HepG2 (cell line): ENCODE data around the gene FANCE. TPM values are rescaled to one million over a fixed set of nuclear protein-coding genes. Genes with fewer than 3 reads are reported as not detected.

Experiments used
- GZF1 ChIP-seq: sonication (generic); formaldehyde crosslinking; IDR thresholded peaks from 2 replicates; pipeline ENCODE4 v1.5.1; 2020; ENCODE audit warnings: mild to moderate bottlenecking, missing genetic modification reagents
- HDAC6 ChIP-seq: fragments of 200-600 bp; sonication (generic); IDR thresholded peaks from 2 replicates; pipeline ENCODE4 v1.7.0; 2017; ENCODE audit warnings: mild to moderate bottlenecking, antibody characterized with exemption, low read length, low read depth
- RFX5 ChIP-seq: IDR thresholded peaks from 2 replicates; pipeline ENCODE4 v1.6.1; 2011; ENCODE audit warnings: low read depth, low read length, improper control_type of control experiment
- ZC3H4 ChIP-seq: sonication (generic); formaldehyde crosslinking; IDR thresholded peaks from 2 replicates; pipeline ENCODE4 v1.4.0; 2020; ENCODE audit warnings: missing genetic modification reagents, borderline replicate concordance
- polyA plus RNA-seq, 8 experiments: library from polyadenylated mRNA; depleted of rRNA in 3 of 8; stranded (reverse) in 7 of 8; unstranded in 1 of 8; fragments of >200 nt; fragmentation: Illumina TruSeq in 4 of 8; extraction: Trizol in 4 of 8; gene quantifications; 2 replicates each; pipeline versions ENCODE4 v1.2.1 to v1.2.3, GENCODE V29; 2011 to 2016; ENCODE audit warnings: low read depth in 4 of 8, missing spikeins in 1 of 8, mixed read lengths in 1 of 8; ENCODE audit not compliant: insufficient read depth in 1 of 8
- total RNA-seq, 5 experiments: library from RNA; depleted of rRNA; stranded (reverse); fragments of >200 nt; fragmentation: Illumina TruSeq; extraction: Trizol; gene quantifications; 2 replicates each; pipeline ENCODE4 v1.2.3, GENCODE V29; 2016; ENCODE audit warnings: low read depth in 1 of 5
- TF ChIP-seq, protein P1 (sequence below): IDR thresholded peaks from 2 replicates; pipeline ENCODE4 v1.6.1; 2016; ENCODE audit warnings: missing compliant biosample characterization, missing genetic modification reagents, borderline replicate concordance
- TF ChIP-seq, protein P2 (sequence below): sonication (generic); formaldehyde crosslinking; IDR thresholded peaks from 2 replicates; pipeline ENCODE4 v1.5.1; 2020; ENCODE audit warnings: mild to moderate bottlenecking, missing genetic modification reagents

FANCE gene
- total and polyA plus RNA-seq, 2 of the 13 experiments (the other 11 are each of a cell fraction or from before 2014, with no cell fraction given), result 7.1 to 11.2 TPM

DNA sequence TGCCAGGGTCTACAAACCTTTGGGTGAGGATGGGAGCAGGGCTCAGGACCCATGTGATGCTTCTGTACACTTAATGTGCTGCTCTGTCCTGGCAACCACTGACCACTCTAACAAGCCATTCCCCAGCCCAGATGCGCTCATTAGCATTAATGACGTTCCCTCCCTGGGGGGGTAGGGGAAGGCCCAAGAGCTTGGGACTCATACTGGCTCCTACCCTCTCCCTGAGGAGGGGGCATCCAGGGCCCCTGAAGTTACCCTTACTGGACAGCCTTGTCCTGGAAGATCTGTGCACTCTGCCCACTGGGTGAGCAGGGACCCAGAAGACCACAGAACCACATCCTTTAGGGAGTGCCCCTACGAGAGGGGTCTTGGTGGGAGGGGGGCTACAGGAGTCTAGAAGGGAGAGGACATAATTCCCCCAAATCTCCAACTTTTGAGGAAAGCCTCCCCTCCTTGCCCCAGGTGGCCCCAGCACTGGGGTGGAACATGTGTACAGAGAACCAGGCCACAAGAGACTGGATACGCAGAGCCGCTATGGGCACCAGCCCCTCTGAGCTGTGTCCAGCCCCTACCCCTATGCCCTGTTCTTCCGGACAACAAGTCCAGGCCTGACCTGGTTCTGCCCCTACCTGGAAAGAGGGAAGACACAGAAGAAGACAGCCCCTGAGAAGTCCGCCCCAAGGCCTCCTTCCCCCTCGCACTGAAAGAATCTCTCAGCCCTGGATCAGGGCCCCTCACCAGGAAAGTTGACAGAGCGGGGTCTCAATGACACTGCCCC lies 43.3 kb downstream of the FANCE start (continued):
- TF ChIP-seq HDAC6 (no peak), GZF1 (CRISPR knock-in tag) (no peak), ZC3H4 (CRISPR knock-in tag) (0 out of 2 replicates have a peak, but pooled peaks have one; percentile 19), RFX5 (peak; percentile 84)
- TF ChIP-seq, protein P1, sequence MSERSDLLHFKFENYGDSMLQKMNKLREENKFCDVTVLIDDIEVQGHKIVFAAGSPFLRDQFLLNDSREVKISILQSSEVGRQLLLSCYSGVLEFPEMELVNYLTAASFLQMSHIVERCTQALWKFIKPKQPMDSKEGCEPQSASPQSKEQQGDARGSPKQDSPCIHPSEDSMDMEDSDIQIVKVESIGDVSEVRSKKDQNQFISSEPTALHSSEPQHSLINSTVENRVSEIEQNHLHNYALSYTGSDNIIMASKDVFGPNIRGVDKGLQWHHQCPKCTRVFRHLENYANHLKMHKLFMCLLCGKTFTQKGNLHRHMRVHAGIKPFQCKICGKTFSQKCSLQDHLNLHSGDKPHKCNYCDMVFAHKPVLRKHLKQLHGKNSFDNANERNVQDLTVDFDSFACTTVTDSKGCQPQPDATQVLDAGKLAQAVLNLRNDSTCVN (CRISPR knock-in tag), result no peak
- TF ChIP-seq, protein P2, sequence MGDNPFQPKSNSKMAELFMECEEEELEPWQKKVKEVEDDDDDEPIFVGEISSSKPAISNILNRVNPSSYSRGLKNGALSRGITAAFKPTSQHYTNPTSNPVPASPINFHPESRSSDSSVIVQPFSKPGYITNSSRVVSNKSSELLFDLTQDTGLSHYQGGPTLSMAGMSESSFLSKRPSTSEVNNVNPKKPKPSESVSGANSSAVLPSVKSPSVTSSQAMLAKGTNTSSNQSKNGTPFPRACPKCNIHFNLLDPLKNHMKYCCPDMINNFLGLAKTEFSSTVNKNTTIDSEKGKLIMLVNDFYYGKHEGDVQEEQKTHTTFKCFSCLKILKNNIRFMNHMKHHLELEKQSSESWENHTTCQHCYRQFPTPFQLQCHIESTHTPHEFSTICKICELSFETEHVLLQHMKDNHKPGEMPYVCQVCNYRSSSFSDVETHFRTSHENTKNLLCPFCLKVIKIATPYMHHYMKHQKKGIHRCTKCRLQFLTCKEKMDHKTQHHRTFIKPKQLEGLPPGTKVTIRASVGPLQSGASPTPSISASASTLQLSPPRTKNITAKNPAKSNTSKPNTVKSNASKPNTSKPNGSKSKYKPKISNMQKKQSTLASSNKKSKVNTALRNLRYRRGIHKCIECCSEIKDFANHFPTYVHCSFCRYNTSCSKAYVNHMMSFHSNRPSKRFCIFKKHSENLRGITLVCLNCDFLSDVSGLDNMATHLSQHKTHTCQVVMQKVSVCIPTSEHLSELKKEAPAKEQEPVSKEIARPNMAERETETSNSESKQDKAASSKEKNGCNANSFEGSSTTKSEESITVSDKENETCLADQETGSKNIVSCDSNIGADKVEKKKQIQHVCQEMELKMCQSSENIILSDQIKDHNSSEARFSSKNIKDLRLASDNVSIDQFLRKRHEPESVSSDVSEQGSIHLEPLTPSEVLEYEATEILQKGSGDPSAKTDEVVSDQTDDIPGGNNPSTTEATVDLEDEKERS, result 0 out of 2 replicates have a peak, but pooled peaks have one; percentile 19
